Spleen (tissue), 11 donors: Measurements from ENCODE around the gene SHC2. TPM values are rescaled to one million over a fixed set of nuclear protein-coding genes. Genes with fewer than 3 reads are reported as not detected.

Experiments
- DNase-seq: peaks from one replicate; pipeline ENCODE4 v3.0.0-alpha.2; 2020
- H3K27ac ChIP-seq, 8 donors: fragments of 200-600 bp; sonication (generic) in 7 of 8; 1 replicate in 4 of 8; 2 replicates in 4 of 8; pipeline versions ENCODE4 v1.5.0 to v1.8.0; 2016 to 2021; ENCODE audit warnings: inconsistent platforms in 4 of 8, mild to moderate bottlenecking in 4 of 8, moderate library complexity in 1 of 8
- H3K27me3 ChIP-seq, 7 donors: fragments of 200-600 bp; sonication (generic) in 6 of 7; replicated peaks in 1 of 7; 1 replicate in 4 of 7; 2 replicates in 3 of 7; pipeline versions ENCODE4 v1.5.0 to v1.8.0; 2016 to 2021; ENCODE audit warnings: inconsistent platforms in 3 of 7, mild to moderate bottlenecking in 1 of 7
- H3K36me3 ChIP-seq, 6 donors: fragments of 200-600 bp; sonication (generic) in 5 of 6; 1 replicate in 4 of 6; 2 replicates in 2 of 6; pipeline versions ENCODE4 v1.5.0 to v1.8.0; 2016 to 2021; ENCODE audit warnings: inconsistent platforms in 2 of 6
- H3K4me1 ChIP-seq, 6 donors: fragments of 200-600 bp; sonication (generic) in 5 of 6; 1 replicate in 3 of 6; 2 replicates in 3 of 6; pipeline versions ENCODE4 v1.5.0 to v1.8.0; 2016 to 2021; ENCODE audit warnings: inconsistent platforms in 3 of 6
- H3K4me3 ChIP-seq, 8 donors: fragments of 200-600 bp; sonication (generic) in 7 of 8; 1 replicate in 4 of 8; 2 replicates in 4 of 8; pipeline versions ENCODE4 v1.5.0 to v1.8.0; 2016 to 2021; ENCODE audit warnings: inconsistent platforms in 4 of 8, mild to moderate bottlenecking in 4 of 8, moderate library complexity in 2 of 8
- H3K9me3 ChIP-seq, 8 donors: fragments of 200-600 bp; sonication (generic) in 7 of 8; 1 replicate in 4 of 8; 2 replicates in 4 of 8; pipeline versions ENCODE4 v1.5.0 to v1.8.0; 2016 to 2021; ENCODE audit warnings: inconsistent platforms in 4 of 8
- POLR2A ChIP-seq, 3 donors: fragments of 450-650 bp; IDR thresholded peaks; one replicate each; pipeline ENCODE4 v1.5.1; 2017; ENCODE audit warnings: antibody characterized with exemption in 3 of 3, mild to moderate bottlenecking in 1 of 3
- POLR2AphosphoS5 ChIP-seq, 3 donors: sonication (generic); formaldehyde crosslinking; IDR thresholded peaks; one replicate each; pipeline ENCODE4 v1.5.1; 2017; ENCODE audit warnings: antibody characterized with exemption in 3 of 3
- WGBS, 5 donors: extraction: QIAGEN DNeasy Blood & Tissue Kit in 3 of 5; methylation state at CpG; one replicate each; pipeline versions ENCODE4 v1.1.5 to v1.1.7; 2013 to 2018; 5-methylcytosine and 5-hydroxymethylcytosine counted together
- intact Hi-C: fragments of 100-400 bp; cut with DNase I; formaldehyde crosslinking; loops from one replicate; pipeline ENCODE4 v1.15.0; 2023; ENCODE audit warnings: low total_unique reads
- polyA plus RNA-seq, 3 donors: library from polyadenylated mRNA; stranded (reverse); fragments of 200-250 nt; gene quantifications; one replicate each; pipeline ENCODE4 v1.2.1, GENCODE V29; 2013
- total RNA-seq, 7 donors: library from RNA; depleted of rRNA in 3 of 7; stranded (reverse); fragments of >200 nt in 3 of 7; fragmentation: NEBNext Ultra II Directional in 4 of 7; extraction: Animal tissue kit (Norgen Biotek cat#: 25700) in 4 of 7; gene quantifications; one replicate each; pipeline versions ENCODE4 v1.1.0 to v1.2.1, GENCODE V29; 2016 to 2021
- TF ChIP-seq, protein P1 (sequence below), 11 experiments: fragments of 200-600 bp in 7 of 11; fragments of 450-650 bp in 4 of 11; sonication (generic) in 4 of 11; IDR thresholded peaks in 8 of 11; conservative IDR thresholded peaks in 3 of 11; 1 replicate in 7 of 11; 2 replicates in 4 of 11; pipeline versions ENCODE4 v1.4.0 to v1.8.0; 2016 to 2021; ENCODE audit warnings: antibody characterized with exemption in 11 of 11, inconsistent platforms in 4 of 11, mild to moderate bottlenecking in 1 of 11
- donor health status: healthy with polysubstance abuse.
- donor health status: DM: no; HTN: no; CAD: no; lungs with moderate emphysema.
- donor health status: DM: no; HTN: no; CAD: no.
- donor health status: Bipolar disorder and iron deficiency.
- donor health status: healthy.
- donor health status: DM: no; HTN: no; CAD: no.
- donor health status: DM: yes; HTN: yes; CAD: no.

SHC2 gene
- total and polyA plus RNA-seq, 10 donors = 19.6 to 123 (median 45.2) TPM

DNA sequence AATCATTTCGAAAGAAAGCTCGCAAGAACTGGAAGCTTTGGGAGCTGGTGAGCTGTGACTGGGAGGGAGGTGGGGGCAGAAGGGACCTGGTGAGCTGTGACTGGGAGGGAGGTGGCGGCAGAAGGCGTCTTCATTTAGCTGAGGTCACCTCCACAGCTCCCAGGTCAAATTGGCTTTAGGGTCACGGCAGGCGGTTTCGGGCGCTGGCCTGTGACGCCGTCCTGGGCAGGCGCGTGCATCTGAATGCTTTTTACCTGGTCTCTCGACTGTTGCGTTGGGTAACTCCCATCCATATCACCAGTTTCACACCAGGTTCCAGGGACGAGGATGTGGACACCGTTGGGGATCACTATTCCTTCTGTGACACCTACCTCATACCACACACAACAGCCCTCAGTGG, 81.0 kb downstream of the SHC2 start:
- H3K27me3 ChIP-seq = peaks cover 0 to 46% (median 9%) of the 10 kb centered on the region in 7 donors
- H3K4me1 ChIP-seq = peaks cover 0 to 7% (median 0%) of the 10 kb centered on the region in 6 donors
- no peak overlapping the region for H3K4me3 ChIP-seq
- WGBS, 5 donors = 88 to 93% (median 90%) methylated on average over 16 of the region's 16 CpGs
- no peaks in the 10 kb centered on the region for H3K9me3 ChIP-seq
- H3K36me3 ChIP-seq = no peaks in the 10 kb centered on the region
- no peak overlapping the region for H3K27ac ChIP-seq
- peak; percentile 28 for DNase-seq
- TF ChIP-seq POLR2AphosphoS5 (IDR thresholded peaks at IDR 0.05) (no peak), POLR2A (IDR thresholded peaks at IDR 0.05) (no peak)
- TF ChIP-seq, protein P1, sequence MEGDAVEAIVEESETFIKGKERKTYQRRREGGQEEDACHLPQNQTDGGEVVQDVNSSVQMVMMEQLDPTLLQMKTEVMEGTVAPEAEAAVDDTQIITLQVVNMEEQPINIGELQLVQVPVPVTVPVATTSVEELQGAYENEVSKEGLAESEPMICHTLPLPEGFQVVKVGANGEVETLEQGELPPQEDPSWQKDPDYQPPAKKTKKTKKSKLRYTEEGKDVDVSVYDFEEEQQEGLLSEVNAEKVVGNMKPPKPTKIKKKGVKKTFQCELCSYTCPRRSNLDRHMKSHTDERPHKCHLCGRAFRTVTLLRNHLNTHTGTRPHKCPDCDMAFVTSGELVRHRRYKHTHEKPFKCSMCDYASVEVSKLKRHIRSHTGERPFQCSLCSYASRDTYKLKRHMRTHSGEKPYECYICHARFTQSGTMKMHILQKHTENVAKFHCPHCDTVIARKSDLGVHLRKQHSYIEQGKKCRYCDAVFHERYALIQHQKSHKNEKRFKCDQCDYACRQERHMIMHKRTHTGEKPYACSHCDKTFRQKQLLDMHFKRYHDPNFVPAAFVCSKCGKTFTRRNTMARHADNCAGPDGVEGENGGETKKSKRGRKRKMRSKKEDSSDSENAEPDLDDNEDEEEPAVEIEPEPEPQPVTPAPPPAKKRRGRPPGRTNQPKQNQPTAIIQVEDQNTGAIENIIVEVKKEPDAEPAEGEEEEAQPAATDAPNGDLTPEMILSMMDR (IDR thresholded peaks at IDR 0.05 in 8 of 11, conservative IDR thresholded peaks at IDR 0.05 in 3 of 11) = no peak
- intact Hi-C loops = no loop called here

DNA sequence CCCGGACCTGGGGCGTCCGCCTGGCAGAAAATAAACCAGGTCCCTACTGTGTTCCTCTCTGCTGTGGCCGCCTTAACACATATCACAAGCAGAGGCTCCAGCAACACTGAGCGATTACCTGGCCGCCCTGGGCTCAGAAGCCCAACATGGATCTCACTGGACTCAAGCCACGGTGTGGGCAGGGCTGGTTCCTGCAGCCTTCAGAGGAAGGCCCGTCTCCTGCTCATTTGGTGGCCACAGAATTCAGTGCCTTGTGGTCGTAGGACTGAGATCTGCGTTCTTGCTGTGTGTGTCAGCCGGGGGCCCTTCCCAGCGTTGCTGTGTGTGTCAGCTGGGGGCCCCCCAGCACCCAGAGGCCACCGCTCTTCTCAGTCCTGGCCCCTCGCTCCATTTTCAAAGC, 82.1 kb downstream of the SHC2 start:
- intact Hi-C loops = no loop called here
- peak; percentile 51 for DNase-seq
- H3K27ac ChIP-seq = no peak overlapping the region
- no peaks in the 10 kb centered on the region for H3K9me3 ChIP-seq
- no peak for TF ChIP-seq POLR2A (IDR thresholded peaks at IDR 0.05)
- TF ChIP-seq, protein P1 (IDR thresholded peaks at IDR 0.05 in 8 of 11, conservative IDR thresholded peaks at IDR 0.05 in 3 of 11) = no peak
- no peak for TF ChIP-seq POLR2AphosphoS5 (IDR thresholded peaks at IDR 0.05)
- H3K36me3 ChIP-seq = no peaks in the 10 kb centered on the region
- 83 to 89% (median 86%) methylated on average over 11 to 14 of the region's 14 CpGs for WGBS, 5 donors
- no peak overlapping the region for H3K4me3 ChIP-seq
- H3K4me1 ChIP-seq = peaks cover 0 to 2% (median 0%) of the 10 kb centered on the region in 6 donors
- H3K27me3 ChIP-seq = peaks cover 0 to 46% (median 4%) of the 10 kb centered on the region in 7 donors

DNA sequence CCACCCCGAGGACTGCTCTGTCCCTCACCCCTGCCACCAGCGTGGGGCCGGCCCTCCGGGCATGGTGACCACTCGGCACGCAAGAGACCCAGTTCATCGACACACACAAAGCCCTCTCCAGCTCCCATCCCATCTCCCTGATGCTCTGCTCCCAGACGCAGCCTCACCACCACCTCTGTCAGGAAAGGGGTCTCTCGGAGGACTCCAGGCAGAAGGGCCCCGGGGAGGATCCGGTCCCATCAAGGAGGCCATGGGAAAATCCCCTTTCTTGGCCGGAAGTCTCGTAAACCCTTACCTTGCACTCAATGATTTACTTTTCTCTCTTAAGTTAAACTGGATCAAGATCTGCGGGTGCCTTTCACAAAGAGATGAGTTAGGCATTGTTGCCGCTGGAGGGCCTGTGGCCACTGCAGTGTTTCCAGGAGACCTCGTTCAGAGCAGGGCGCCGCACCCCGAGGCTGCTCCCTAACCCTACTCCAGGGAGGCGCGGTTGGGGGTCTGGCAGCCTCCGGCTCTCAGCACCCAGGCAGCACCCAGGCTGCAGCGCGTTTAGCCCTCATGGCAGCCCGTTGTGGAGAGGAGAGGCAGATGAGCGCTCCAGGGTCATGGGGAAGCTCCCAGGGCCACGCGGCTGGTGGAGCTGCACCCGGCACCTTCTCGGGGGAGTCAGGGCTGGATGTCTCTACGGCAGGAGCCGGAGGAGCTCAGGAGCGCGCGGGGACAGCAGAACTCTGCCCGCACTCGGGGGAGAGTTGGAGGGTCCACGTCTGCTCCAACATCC, 82.8 kb downstream of the SHC2 start:
- intact Hi-C loops = no loop called here
- peaks cover 0 to 46% (median 0%) of the 10 kb centered on the region in 7 donors for H3K27me3 ChIP-seq
- TF ChIP-seq, protein P1 (IDR thresholded peaks at IDR 0.05 in 8 of 11, conservative IDR thresholded peaks at IDR 0.05 in 3 of 11) = no peak
- TF ChIP-seq POLR2A (IDR thresholded peaks at IDR 0.05) (no peak), POLR2AphosphoS5 (IDR thresholded peaks at IDR 0.05) (no peak)
- no peaks in the 10 kb centered on the region for H3K9me3 ChIP-seq
- no peaks in the 10 kb centered on the region for H3K36me3 ChIP-seq
- peak; percentile 52 for DNase-seq
- H3K4me3 ChIP-seq = no peak overlapping the region
- no peaks in the 10 kb centered on the region for H3K4me1 ChIP-seq
- WGBS, 5 donors = 66 to 77% (median 70%) methylated on average over 30 to 38 of the region's 38 CpGs
- no peak overlapping the region for H3K27ac ChIP-seq

DNA sequence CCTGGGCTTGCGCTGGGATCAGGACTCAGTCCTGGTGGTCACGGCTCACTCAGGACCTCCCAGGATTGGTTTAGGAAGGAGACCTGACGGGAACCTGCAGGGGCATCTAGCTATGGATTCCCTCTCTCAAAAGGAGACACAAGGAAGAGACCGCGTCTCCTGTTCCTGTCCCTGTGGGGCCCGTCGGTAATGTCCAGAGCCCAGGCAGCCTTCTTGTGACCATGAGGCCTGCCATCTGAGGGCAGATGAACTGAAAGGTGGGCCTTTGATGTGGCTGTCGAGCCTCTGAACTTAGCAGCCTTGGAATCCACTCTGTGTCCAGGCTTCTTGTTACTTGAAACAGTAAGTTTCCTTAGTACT, 84.7 kb downstream of the SHC2 start:
- H3K27me3 ChIP-seq = peaks cover 0 to 52% (median 0%) of the 10 kb centered on the region in 7 donors
- DNase-seq = no peak
- H3K27ac ChIP-seq = no peak overlapping the region
- TF ChIP-seq, protein P1 (IDR thresholded peaks at IDR 0.05 in 8 of 11, conservative IDR thresholded peaks at IDR 0.05 in 3 of 11) = no peak
- TF ChIP-seq POLR2A (IDR thresholded peaks at IDR 0.05) (no peak), POLR2AphosphoS5 (IDR thresholded peaks at IDR 0.05) (no peak)
- H3K4me3 ChIP-seq = no peak overlapping the region
- H3K4me1 ChIP-seq = no peaks in the 10 kb centered on the region
- 84 to 91% (median 87%) methylated on average over 7 to 8 of the region's 8 CpGs for WGBS, 5 donors
- H3K36me3 ChIP-seq = no peaks in the 10 kb centered on the region
- intact Hi-C loops = no loop called here
- no peaks in the 10 kb centered on the region for H3K9me3 ChIP-seq
